Memory B cell (primary cell): ENCODE data around the gene STAC.
A peak's percentile ranks its signal among the peaks of the same experiment; 100 is the strongest.
"Not testable (repeated sequence)": the region's sequence is repeated elsewhere in the genome, so short reads cannot be mapped to it uniquely, and the experiment has no call there.

Source experiments
- ATAC-seq: fragments of 150-1000 bp; cut with Tn5 transposase; 2 replicates; pipeline ENCODE4 v1.10.0; 2021; ENCODE audit warnings: low read depth, mild to moderate bottlenecking, moderate library complexity
- DNase-seq, 2 donors: peaks; one replicate each; pipeline ENCODE4 v3.0.0; 2022; ENCODE audit warnings: low spot score in 2 of 2
- H3K27ac Mint-ChIP-seq: one replicate; pipeline ENCODE4 v1.8.0; 2022; ENCODE audit warnings: mild to moderate bottlenecking, moderate library complexity, mixed read lengths
- H3K27me3 Mint-ChIP-seq: one replicate; pipeline ENCODE4 v1.8.0; 2022; ENCODE audit warnings: mixed read lengths
- H3K36me3 Mint-ChIP-seq: one replicate; pipeline ENCODE4 v1.8.0; 2022; ENCODE audit warnings: mild to moderate bottlenecking, mixed read lengths
- H3K4me1 Mint-ChIP-seq: one replicate; pipeline ENCODE4 v1.8.0; 2022; ENCODE audit warnings: mixed read lengths
- H3K4me3 Mint-ChIP-seq: one replicate; pipeline ENCODE4 v1.8.0; 2022; ENCODE audit warnings: mild to moderate bottlenecking, moderate library complexity, mixed read lengths
- H3K9me3 Mint-ChIP-seq: one replicate; pipeline ENCODE4 v1.8.0; 2022; ENCODE audit warnings: mixed read lengths

The STAC gene

DNA sequence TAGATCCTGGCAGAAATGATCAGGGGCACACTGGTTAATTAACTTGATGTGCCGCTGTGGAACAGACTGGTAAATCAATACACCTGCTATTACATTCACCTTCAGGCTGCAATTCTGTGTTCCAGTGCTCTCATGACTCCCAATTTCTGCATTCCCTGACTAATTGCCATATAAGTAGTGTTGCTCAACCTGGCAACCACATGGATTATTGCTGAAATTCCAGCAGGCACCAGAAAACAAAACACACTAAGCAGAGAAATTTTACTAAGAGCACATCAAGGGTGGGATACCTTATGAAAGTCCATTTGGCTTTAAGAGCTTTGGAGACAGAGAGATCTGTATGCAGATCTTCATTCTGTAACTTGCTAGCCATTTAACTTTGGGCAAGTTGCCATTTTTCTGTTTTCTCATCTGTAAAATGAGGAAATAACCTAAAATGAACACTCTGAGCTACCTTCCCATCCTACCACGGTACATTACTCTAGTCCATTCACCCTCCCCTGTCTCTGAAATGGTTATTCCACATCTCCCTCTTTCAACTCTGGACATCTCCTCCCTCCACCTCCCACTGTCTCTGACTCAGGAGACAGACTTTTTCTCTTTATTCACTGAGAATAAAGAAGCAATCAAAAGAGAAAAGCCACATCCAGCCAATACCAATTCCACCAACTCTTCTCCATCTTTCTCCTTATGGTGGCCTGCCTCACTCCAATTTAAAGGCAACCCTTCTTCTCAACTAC lies 54.6 kb downstream of the STAC start:
- no peaks in the 10 kb centered on the region for H3K4me1 Mint-ChIP-seq
- no peaks in the 10 kb centered on the region for H3K9me3 Mint-ChIP-seq
- ATAC-seq: no peak
- DNase-seq: no peak
- peaks cover 2% of the 10 kb centered on the region for H3K27me3 Mint-ChIP-seq
- no peak overlapping the region for H3K27ac Mint-ChIP-seq
- no peaks in the 10 kb centered on the region for H3K36me3 Mint-ChIP-seq
- H3K4me3 Mint-ChIP-seq: no peak overlapping the region

DNA sequence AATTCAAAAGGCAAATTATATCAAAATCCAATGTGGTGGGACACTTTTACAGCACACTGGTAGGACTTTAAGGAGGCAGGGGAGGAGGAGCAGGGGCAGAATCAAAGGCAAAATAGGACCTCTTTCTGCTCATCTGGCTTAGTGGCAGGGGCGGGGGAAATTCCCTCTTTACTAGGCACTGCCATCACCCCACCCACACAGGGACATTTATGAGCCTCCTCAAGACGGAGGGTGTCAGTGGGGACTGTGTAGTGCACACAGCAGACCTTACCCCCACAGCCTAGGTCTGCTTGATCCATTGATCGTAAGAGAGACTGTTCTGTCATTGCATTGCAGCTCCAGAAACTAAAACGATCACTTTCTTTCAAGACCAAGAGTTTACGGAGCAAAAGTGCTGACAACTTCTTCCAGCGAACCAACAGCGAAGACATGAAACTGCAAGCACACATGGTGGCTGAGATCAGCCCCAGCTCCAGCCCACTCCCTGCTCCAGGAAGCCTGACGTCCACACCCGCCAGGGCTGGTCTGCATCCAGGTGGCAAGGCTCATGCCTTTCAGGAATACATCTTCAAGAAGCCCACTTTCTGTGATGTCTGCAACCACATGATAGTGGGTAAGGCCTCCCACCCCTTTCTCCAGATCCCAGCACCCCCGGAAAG lies 62.9 kb downstream of the STAC start:
- no peaks in the 10 kb centered on the region for H3K4me1 Mint-ChIP-seq

DNA sequence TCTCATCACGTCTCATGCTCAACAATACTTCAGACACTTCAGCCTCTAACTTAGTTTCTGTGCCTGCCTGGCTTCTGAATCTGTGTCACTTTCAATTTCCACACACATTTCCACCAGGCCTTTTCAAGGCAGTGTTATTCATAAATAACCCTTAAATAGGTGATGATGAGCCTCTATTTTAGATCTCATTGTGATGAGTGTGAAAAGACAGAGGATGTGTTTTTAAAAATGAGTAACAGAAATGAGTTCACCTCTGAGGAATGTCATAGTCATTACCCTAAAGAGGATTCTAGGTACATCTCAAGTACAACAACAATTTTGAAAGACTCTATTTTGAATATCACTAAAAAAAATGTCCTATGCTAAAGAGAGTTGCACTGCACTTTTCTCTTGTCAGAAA lies 64.6 kb downstream of the STAC start:
- H3K27ac Mint-ChIP-seq: no peak overlapping the region
- ATAC-seq (no peak), DNase-seq (no peak)
- peaks cover 3% of the 10 kb centered on the region for H3K9me3 Mint-ChIP-seq
- peaks cover 1% of the 10 kb centered on the region for H3K27me3 Mint-ChIP-seq
- no peaks in the 10 kb centered on the region for H3K4me1 Mint-ChIP-seq
- H3K4me3 Mint-ChIP-seq: no peak overlapping the region
- H3K36me3 Mint-ChIP-seq: no peaks in the 10 kb centered on the region

More for the DNA sequence above, 62.9 kb downstream of the STAC start:
- Mint-ChIP-seq H3K27ac (no peak overlapping the region), H3K4me3 (no peak overlapping the region), H3K27me3 (peaks cover 2% of the 10 kb centered on the region), H3K9me3 (peaks cover 3% of the 10 kb centered on the region), H3K36me3 (no peaks in the 10 kb centered on the region)
- DNase-seq (no peak), ATAC-seq (no peak)

DNA sequence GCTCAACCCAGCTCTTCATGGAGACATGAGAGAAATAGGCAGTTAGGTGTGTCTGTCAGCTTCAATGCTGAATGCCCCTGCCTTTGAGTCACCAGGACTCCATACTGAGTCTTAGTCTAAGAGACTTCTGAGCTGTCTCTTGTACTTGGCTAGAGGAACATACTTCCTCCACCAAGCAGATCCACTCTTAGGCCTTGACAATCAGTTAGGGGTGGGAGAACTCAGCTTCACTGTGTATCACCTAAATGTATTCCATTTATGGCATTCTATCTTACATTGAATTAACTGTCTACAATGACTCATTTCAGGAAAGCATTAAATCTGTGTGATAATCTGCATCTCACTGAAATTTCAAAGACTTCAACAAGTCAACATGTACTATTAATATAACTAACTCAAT lies 66.0 kb downstream of the STAC start:
- H3K4me3 Mint-ChIP-seq: no peak overlapping the region
- H3K4me1 Mint-ChIP-seq: no peaks in the 10 kb centered on the region
- H3K36me3 Mint-ChIP-seq: no peaks in the 10 kb centered on the region
- H3K9me3 Mint-ChIP-seq: peaks cover under 1% of the 10 kb centered on the region
- H3K27ac Mint-ChIP-seq: no peak overlapping the region
- H3K27me3 Mint-ChIP-seq: peaks cover 1% of the 10 kb centered on the region
- DNase-seq (no peak), ATAC-seq (no peak)

DNA sequence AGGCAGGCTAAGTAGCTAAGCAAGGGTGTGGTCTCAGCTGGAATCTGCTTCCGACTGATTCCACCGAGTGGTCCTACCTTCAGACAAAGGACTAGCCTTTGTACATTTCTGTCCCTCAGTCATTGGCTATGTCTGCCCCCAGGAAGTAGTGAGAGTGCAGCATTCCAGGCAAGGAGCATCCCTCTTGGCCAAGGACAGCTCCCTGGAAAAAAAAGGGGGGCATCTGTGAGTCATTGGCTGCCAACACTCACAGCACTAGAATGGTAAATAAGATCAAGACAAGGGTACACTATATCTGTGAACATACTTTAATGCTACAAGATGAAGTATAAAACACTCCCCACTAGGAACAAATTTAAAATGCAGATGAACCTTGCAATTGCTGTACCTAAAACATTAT lies 66.8 kb downstream of the STAC start:
- Mint-ChIP-seq H3K4me3 (no peak overlapping the region), H3K4me1 (no peaks in the 10 kb centered on the region), H3K9me3 (no peaks in the 10 kb centered on the region), H3K27ac (no peak overlapping the region), H3K27me3 (peaks cover 1% of the 10 kb centered on the region), H3K36me3 (no peaks in the 10 kb centered on the region)
- no peak for ATAC-seq
- DNase-seq: no peak

DNA sequence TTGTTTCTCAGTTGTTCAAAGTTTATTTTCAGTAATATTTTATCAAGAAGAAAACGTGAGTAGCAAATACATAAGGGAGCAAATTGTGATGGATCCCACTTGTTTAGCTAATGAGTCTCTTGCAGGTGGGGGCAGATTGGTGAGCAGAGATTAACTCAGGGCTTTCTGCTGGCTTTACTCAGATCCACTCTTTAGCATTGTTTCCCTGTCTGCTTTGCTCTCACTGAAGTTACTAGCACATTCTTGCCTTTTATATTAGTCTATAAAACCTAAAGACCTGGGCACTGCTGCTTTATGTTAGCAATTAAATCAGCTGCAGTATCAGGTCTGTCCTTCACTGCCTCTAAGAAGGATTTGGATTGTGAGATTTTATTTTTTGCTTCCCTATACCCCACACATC lies 71.5 kb downstream of the STAC start:
- no peaks in the 10 kb centered on the region for H3K4me1 Mint-ChIP-seq
- DNase-seq (no peak), ATAC-seq (no peak)
- H3K27ac Mint-ChIP-seq: no peak overlapping the region
- no peaks in the 10 kb centered on the region for H3K9me3 Mint-ChIP-seq
- no peaks in the 10 kb centered on the region for H3K36me3 Mint-ChIP-seq
- H3K4me3 Mint-ChIP-seq: no peak overlapping the region
- peaks cover 4% of the 10 kb centered on the region for H3K27me3 Mint-ChIP-seq

DNA sequence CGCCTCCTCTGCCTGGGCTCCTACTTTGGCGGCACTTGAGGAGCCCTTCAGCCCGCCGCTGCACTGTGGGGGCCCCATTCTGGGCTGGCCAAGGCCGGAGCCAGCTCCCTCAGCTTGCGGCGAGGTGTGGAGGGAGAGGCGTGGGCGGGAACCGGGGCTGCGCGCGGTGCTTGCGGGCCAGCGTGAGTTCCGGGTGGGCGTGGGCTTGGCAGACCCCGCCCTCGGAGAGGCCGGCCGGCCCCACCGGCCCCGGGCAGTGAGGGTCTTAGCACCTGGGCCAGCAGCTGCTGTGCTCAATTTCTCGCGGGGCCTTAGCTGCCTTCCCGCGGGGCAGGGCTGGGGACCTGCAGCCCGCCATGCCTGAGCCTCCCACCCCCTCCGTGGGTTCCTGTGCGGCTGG lies 72.9 kb downstream of the STAC start:
- not testable (repeated sequence) for H3K27ac Mint-ChIP-seq, H3K4me1 Mint-ChIP-seq, ATAC-seq, DNase-seq, H3K36me3 Mint-ChIP-seq, H3K9me3 Mint-ChIP-seq, H3K27me3 Mint-ChIP-seq
- H3K4me3 Mint-ChIP-seq: peak overlapping the region; percentile 52

DNA sequence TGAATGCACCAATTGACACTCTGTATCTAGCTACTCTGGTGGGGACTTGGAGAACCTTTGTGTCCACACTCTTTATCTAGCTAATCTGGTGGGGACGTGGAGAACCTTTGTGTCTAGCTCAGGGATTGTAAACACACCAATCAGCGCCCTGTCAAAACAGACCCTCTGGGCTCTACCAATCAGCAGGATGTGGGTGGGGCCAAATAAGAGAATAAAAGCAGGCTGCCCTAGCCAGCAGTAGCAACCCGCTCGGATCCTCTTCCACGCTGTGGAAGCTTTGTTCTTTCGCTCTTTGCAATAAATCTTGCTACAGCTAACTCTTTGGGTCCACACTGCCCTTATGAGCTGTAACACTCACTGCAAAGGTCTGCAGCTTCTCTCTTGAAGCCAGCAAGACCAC lies 73.6 kb downstream of the STAC start:
- H3K9me3 Mint-ChIP-seq, H3K4me1 Mint-ChIP-seq, H3K36me3 Mint-ChIP-seq, H3K27ac Mint-ChIP-seq, DNase-seq, ATAC-seq, H3K27me3 Mint-ChIP-seq: not testable (repeated sequence)
- peak overlapping the region; percentile 28 for H3K4me3 Mint-ChIP-seq

DNA sequence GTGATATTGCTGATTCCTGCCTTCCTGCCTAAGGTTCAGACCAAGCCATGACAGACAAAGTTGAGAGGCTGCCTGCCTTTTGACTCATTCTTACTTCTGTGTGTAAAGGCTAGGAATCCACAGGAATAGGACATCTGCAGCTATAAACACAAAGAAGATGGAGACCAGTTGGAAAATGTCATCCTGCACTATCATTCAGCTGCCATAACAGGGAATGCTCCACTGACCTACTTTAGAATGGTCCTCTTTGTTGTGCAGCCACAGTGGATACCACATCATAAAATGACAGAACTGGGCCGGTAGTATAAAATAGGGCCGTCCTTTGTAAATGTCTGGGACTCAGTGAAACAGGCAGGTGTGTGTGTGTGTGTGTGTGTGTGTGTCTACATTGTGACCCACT lies 75.1 kb downstream of the STAC start:
- ATAC-seq (no peak), DNase-seq (no peak)
- H3K4me1 Mint-ChIP-seq: no peaks in the 10 kb centered on the region
- H3K27ac Mint-ChIP-seq: no peak overlapping the region
- H3K27me3 Mint-ChIP-seq: peaks cover 3% of the 10 kb centered on the region
- no peaks in the 10 kb centered on the region for H3K36me3 Mint-ChIP-seq
- H3K9me3 Mint-ChIP-seq: no peaks in the 10 kb centered on the region
- no peak overlapping the region for H3K4me3 Mint-ChIP-seq

DNA sequence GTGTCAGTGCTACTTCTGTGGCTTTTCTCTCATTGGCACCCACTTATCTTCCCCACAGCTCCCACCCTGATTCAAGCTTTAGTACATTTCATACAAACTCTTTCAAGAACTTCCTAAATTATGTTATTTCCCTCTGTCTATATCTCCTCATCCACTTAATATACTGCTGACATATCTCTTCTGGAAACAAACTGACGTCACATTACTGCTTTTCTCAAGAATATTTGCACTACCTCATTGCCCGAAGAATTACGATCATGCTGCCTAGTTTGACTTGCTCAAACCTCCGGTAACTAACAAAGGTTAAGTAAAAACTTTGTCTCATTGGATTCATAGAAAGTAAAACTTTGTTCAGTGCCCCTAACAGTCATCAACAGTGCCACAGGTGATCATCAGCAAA lies 76.5 kb downstream of the STAC start:
- no peak overlapping the region for H3K27ac Mint-ChIP-seq
- no peak for ATAC-seq

DNA sequence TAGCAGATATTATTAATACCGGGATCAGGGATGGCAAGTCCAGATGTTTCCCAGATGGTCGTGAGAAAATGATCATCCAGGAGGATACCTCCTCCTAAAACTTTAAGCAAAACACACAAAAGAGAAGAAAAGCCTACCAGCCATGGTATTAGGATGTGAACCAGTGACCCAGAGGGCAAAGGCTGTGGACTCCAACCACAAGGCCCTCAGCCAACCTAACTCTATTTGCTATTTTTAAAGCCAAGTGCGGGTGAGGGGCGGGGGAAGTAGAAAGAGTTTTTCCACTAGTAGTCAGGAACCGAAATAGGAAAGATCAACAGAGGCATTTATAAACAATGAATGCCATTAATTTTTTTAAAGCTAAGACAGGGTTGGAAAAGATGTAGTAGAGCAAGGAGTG lies 77.4 kb downstream of the STAC start:
- ATAC-seq (no peak), DNase-seq (no peak)
- Mint-ChIP-seq H3K4me3 (no peak overlapping the region), H3K9me3 (peaks cover 3% of the 10 kb centered on the region), H3K4me1 (no peaks in the 10 kb centered on the region), H3K27ac (no peak overlapping the region), H3K36me3 (no peaks in the 10 kb centered on the region), H3K27me3 (peaks cover 5% of the 10 kb centered on the region)

More for the DNA sequence above, 76.5 kb downstream of the STAC start:
- H3K9me3 Mint-ChIP-seq: peaks cover 3% of the 10 kb centered on the region
- H3K36me3 Mint-ChIP-seq: no peaks in the 10 kb centered on the region
- DNase-seq: no peak
- H3K4me1 Mint-ChIP-seq: no peaks in the 10 kb centered on the region
- H3K27me3 Mint-ChIP-seq: peaks cover 5% of the 10 kb centered on the region
- no peak overlapping the region for H3K4me3 Mint-ChIP-seq

DNA sequence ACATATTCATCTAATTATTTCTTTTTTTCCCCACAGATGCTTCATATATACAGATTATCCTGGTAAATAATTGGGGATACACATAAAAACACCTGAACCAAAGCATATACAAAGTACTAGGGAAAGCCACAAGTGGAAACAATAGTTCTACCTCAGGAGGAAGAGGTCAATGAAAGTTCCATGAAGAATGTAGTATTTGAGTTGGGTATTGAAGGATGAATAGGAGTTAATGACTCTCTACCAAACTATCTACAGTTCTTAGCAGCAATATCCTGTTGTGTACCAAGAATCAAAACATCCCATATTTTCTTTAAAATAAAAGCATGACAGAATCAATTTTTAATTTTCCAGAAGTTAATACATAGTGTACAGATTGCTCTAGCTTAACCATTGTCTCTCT lies 78.9 kb downstream of the STAC start:
- peaks cover 3% of the 10 kb centered on the region for H3K9me3 Mint-ChIP-seq
- peaks cover 5% of the 10 kb centered on the region for H3K27me3 Mint-ChIP-seq
- DNase-seq (no peak), ATAC-seq (no peak)
- H3K27ac Mint-ChIP-seq: no peak overlapping the region
- no peak overlapping the region for H3K4me3 Mint-ChIP-seq
- H3K4me1 Mint-ChIP-seq: no peaks in the 10 kb centered on the region
- H3K36me3 Mint-ChIP-seq: no peaks in the 10 kb centered on the region

DNA sequence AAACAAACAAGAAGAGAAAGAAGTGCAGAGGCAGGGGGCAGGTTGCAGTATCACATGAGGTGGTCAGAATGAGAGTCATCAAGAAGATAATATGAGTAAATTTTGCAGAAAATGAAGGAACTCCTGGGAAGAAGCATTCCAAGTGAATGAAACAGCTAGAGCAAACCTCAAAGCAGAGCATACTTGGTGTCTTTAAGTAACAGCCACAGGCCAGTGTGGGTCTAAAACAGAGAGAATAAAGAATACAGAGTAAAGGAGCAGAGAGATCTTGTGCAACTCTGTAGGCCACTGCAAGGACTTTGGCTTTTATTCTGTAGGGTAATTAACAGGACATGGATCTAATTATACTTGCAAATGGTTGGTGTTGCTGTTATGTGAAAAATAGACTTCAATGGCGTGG lies 81.3 kb downstream of the STAC start:
- DNase-seq (no peak), ATAC-seq (no peak)
- Mint-ChIP-seq H3K27me3 (peaks cover 4% of the 10 kb centered on the region), H3K4me1 (no peaks in the 10 kb centered on the region), H3K9me3 (peaks cover 3% of the 10 kb centered on the region), H3K27ac (no peak overlapping the region), H3K4me3 (no peak overlapping the region), H3K36me3 (no peaks in the 10 kb centered on the region)

DNA sequence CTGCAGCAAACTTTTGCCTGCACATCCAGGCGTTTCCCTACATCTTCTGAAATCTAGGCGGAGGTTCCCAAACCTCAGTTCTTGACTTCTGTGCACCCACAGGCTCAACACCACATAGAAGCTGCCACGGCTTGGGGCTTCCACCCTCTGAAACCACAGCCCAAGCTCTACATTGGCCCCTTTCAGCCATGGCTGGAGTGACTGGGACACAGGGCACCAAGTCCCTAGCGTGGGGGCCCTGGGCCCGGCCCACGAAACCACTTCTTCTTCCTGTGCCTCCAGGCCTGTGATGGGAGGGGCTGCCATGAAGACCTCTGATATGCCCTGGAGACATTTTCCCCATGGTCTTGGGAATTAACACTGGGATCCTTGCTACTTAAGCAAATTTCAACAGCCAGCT lies 91.7 kb downstream of the STAC start:
- H3K27ac Mint-ChIP-seq, H3K36me3 Mint-ChIP-seq, DNase-seq, H3K27me3 Mint-ChIP-seq, ATAC-seq, H3K4me1 Mint-ChIP-seq, H3K4me3 Mint-ChIP-seq, H3K9me3 Mint-ChIP-seq: not testable (repeated sequence)

DNA sequence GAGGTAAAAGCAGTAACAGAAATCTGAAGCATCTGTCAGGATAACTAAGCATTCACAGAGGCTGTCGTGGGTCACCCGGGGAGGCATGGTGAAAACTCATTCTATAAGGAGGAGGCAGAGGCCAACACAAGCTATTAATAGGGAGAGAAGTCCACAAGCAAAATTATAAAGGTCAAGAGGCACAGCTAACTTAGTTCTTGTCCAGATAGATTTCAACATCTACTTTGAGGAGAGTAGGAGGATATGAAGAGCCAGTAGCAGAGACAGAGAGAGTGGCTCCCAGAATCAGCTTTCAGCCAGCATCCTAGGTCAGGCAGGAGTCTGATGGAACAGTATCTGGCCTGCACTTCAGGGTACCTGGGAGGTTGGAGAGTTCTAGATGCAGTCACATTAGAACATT lies 95.3 kb downstream of the STAC start:
- no peak for ATAC-seq
- Mint-ChIP-seq H3K9me3 (peaks cover 7% of the 10 kb centered on the region), H3K36me3 (no peaks in the 10 kb centered on the region), H3K4me3 (no peak overlapping the region), H3K4me1 (no peaks in the 10 kb centered on the region), H3K27ac (no peak overlapping the region), H3K27me3 (peaks cover 10% of the 10 kb centered on the region)
- no peak for DNase-seq
